Tibial nerve (tissue), 4 donors: ENCODE results near the gene CAB39. TPM values are rescaled to one million over a fixed set of nuclear protein-coding genes. Genes with fewer than 3 reads are reported as not detected.
"Not testable (repeated sequence)": the region's sequence is repeated elsewhere in the genome, so short reads cannot be mapped to it uniquely, and the experiment has no call there.

Experiments
- DNase-seq, 2 donors: peaks; one replicate each; pipeline ENCODE4 v3.0.0-alpha.2; 2019; ENCODE audit warnings: low spot score in 2 of 2
- H3K27ac ChIP-seq, 4 donors: fragments of 200-600 bp; sonication (generic) in 3 of 4; one replicate each; pipeline ENCODE4 v1.5.1; 2017 to 2019; ENCODE audit warnings: mild to moderate bottlenecking in 1 of 4
- H3K27me3 ChIP-seq, 2 donors: fragments of 200-600 bp; sonication (generic) in 1 of 2; one replicate each; pipeline versions ENCODE4 v1.5.1 to v1.6.0; 2017 to 2019
- H3K36me3 ChIP-seq, 3 donors: fragments of 200-600 bp; sonication (generic); one replicate each; pipeline ENCODE4 v1.5.1; 2018 to 2019
- H3K4me1 ChIP-seq, 4 donors: fragments of 200-600 bp; sonication (generic) in 3 of 4; one replicate each; pipeline ENCODE4 v1.5.1; 2017 to 2019
- H3K4me3 ChIP-seq, 4 donors: fragments of 200-600 bp; sonication (generic) in 3 of 4; one replicate each; pipeline ENCODE4 v1.5.1; 2017 to 2019; ENCODE audit warnings: mild to moderate bottlenecking in 1 of 4, moderate library complexity in 1 of 4
- H3K9me3 ChIP-seq, 4 donors: fragments of 200-600 bp; sonication (generic) in 3 of 4; one replicate each; pipeline ENCODE4 v1.5.1; 2017 to 2019
- CTCF ChIP-seq, 5 experiments: fragments of 200-600 bp in 3 of 5; fragments of 450-650 bp in 2 of 5; sonication (generic) in 3 of 5; IDR thresholded peaks; one replicate each; pipeline ENCODE4 v1.5.1; 2016 to 2019; ENCODE audit warnings: antibody characterized with exemption in 5 of 5, mild to moderate bottlenecking in 3 of 5, moderate library complexity in 2 of 5
- EP300 ChIP-seq, 2 donors: sonication (generic); formaldehyde crosslinking; IDR thresholded peaks; one replicate each; pipeline ENCODE4 v1.6.1; 2017; ENCODE audit warnings: antibody characterized with exemption in 2 of 2, mild to moderate bottlenecking in 1 of 2
- POLR2A ChIP-seq, 2 donors: fragments of 450-650 bp; IDR thresholded peaks; one replicate each; pipeline ENCODE4 v1.6.1; 2017; ENCODE audit warnings: antibody characterized with exemption in 2 of 2, mild to moderate bottlenecking in 2 of 2, moderate library complexity in 2 of 2
- WGBS, 2 donors: methylation state at CpG; one replicate each; pipeline ENCODE4 v1.1.5; 2018; 5-methylcytosine and 5-hydroxymethylcytosine counted together
- total RNA-seq, 4 donors: library from RNA; depleted of rRNA; stranded (reverse); fragments of >200 nt; gene quantifications; one replicate each; pipeline ENCODE4 v1.1.0, GENCODE V29; 2016

Gene CAB39
- total RNA-seq, 4 donors from 2014 or later: 60.0 to 82.2 (median 69.7) TPM

- TF ChIP-seq POLR2A (IDR thresholded peaks at IDR 0.05): no peak
- TF ChIP-seq CTCF (IDR thresholded peaks at IDR 0.05): no peak
- no peak for TF ChIP-seq EP300 (IDR thresholded peaks at IDR 0.05)
- WGBS, 2 donors: 91 to 98% methylated on average over 3 of the region's 3 CpGs
- H3K27me3 ChIP-seq: no peaks in the 10 kb centered on the region
- no peak overlapping the region for H3K4me3 ChIP-seq
- H3K27ac ChIP-seq: no peak overlapping the region
- DNase-seq: no peak
- no peaks in the 10 kb centered on the region for H3K4me1 ChIP-seq
- no peaks in the 10 kb centered on the region for H3K9me3 ChIP-seq
- H3K36me3 ChIP-seq: no peaks in the 10 kb centered on the region
Observed at GRCh38 chr2:230694241-230694640, 18.4 kb upstream of the CAB39 start.

GRCh38 chr2:230695551-230695950 lies 17.1 kb upstream of the CAB39 start:
- WGBS, 2 donors: 84 to 89% methylated on average over 6 of the region's 6 CpGs
- Histone ChIP-seq H3K9me3 (no peaks in the 10 kb centered on the region), H3K27me3 (no peaks in the 10 kb centered on the region), H3K4me3 (no peak overlapping the region), H3K36me3 (no peaks in the 10 kb centered on the region), H3K4me1 (no peaks in the 10 kb centered on the region), H3K27ac (no peak overlapping the region)
- DNase-seq: no peak
- TF ChIP-seq POLR2A (IDR thresholded peaks at IDR 0.05) (no peak), CTCF (IDR thresholded peaks at IDR 0.05) (no peak), EP300 (IDR thresholded peaks at IDR 0.05) (no peak)

GRCh38 chr2:230696670-230697069 lies 16.0 kb upstream of the CAB39 start:
- no peaks in the 10 kb centered on the region for H3K4me1 ChIP-seq
- no peak overlapping the region for H3K4me3 ChIP-seq
- no peak overlapping the region for H3K27ac ChIP-seq
- TF ChIP-seq POLR2A (IDR thresholded peaks at IDR 0.05) (no peak), CTCF (IDR thresholded peaks at IDR 0.05) (no peak), EP300 (IDR thresholded peaks at IDR 0.05) (no peak)
- no peak for DNase-seq
- H3K9me3 ChIP-seq: peaks cover 0 to under 1% (median 0%) of the 10 kb centered on the region in 4 donors
- no peaks in the 10 kb centered on the region for H3K27me3 ChIP-seq
- H3K36me3 ChIP-seq: no peaks in the 10 kb centered on the region

- 70 to 74% methylated on average over 4 of the region's 4 CpGs for WGBS, 2 donors
- Histone ChIP-seq H3K4me1 (no peaks in the 10 kb centered on the region), H3K27me3 (no peaks in the 10 kb centered on the region), H3K36me3 (no peaks in the 10 kb centered on the region), H3K27ac (no peak overlapping the region), H3K9me3 (peaks cover 0 to 5% (median 0%) of the 10 kb centered on the region in 4 donors), H3K4me3 (no peak overlapping the region)
- DNase-seq: no peak
- TF ChIP-seq POLR2A (IDR thresholded peaks at IDR 0.05) (no peak), CTCF (IDR thresholded peaks at IDR 0.05) (no peak), EP300 (IDR thresholded peaks at IDR 0.05) (no peak)
Observed at GRCh38 chr2:230697676-230698075, 15.0 kb upstream of the CAB39 start.

GRCh38 chr2:230698753-230699152 lies 13.9 kb upstream of the CAB39 start:
- H3K4me1 ChIP-seq, H3K4me3 ChIP-seq, H3K9me3 ChIP-seq, DNase-seq, H3K36me3 ChIP-seq, H3K27me3 ChIP-seq, H3K27ac ChIP-seq: not testable (repeated sequence)
- 79 to 93% methylated on average over 3 of the region's 3 CpGs for WGBS, 2 donors

GRCh38 chr2:230700447-230700846 lies 12.2 kb upstream of the CAB39 start:
- no peaks in the 10 kb centered on the region for H3K27me3 ChIP-seq
- H3K27ac ChIP-seq: peak overlapping the region in 2 of 4 donors; percentile 50 to 52
- TF ChIP-seq CTCF (IDR thresholded peaks at IDR 0.05) (no peak), EP300 (IDR thresholded peaks at IDR 0.05) (peak in 1 of 2 donors; percentile 78)
- no peaks in the 10 kb centered on the region for H3K4me1 ChIP-seq
- no peaks in the 10 kb centered on the region for H3K36me3 ChIP-seq
- no peak for DNase-seq
- H3K9me3 ChIP-seq: peaks cover 0 to 10% (median 0%) of the 10 kb centered on the region in 4 donors
- H3K4me3 ChIP-seq: no peak overlapping the region
